Endothelial cell of umbilical vein (primary cell): ENCODE measurements around the gene MED25. TPM values are rescaled to one million over a fixed set of nuclear protein-coding genes. Genes with fewer than 3 reads are reported as not detected.
A peak's percentile ranks its signal among the peaks of the same experiment; 100 is the strongest.

Experiments
- BruUV-seq: library from RNA; stranded (reverse); fragments of 400-500 nt; replicated peaks from 2 replicates; lab custom pipeline; 2021; lab: Mats Ljungman, UMichigan
- CTCF ChIA-PET: fragments of 300-600, 350-600 bp; sonication (Branson Sonifier 250); formaldehyde crosslinking; loops from one replicate; lab custom pipeline; 2021; ENCODE audit warnings: antibody characterized with exemption, inconsistent platforms; lab: Charles Lee
- POLR2A ChIA-PET: fragments of 300-600, 350-600 bp; sonication (Branson Sonifier 250); formaldehyde crosslinking; loops from one replicate; lab custom pipeline; 2021; ENCODE audit warnings: antibody characterized with exemption, inconsistent platforms; lab: Charles Lee
- DNase-seq: peaks from one replicate; pipeline ENCODE4 v3.0.0-alpha.2; 2011; ENCODE audit warnings: low read depth, low spot score
- FAIRE-seq: peaks from 2 replicates; lab custom pipeline; 2011; peaks lifted over from hg19 to GRCh38; lab: Jason Lieb, UNC
- H2AFZ ChIP-seq: 2 replicates; pipeline ENCODE4 v1.6.0; 2012; ENCODE audit warnings: low read depth, low read length, control low read depth, inconsistent platforms
- H3K27ac ChIP-seq: 2 replicates; pipeline ENCODE4 v1.5.1; 2011; ENCODE audit warnings: low read depth, mild to moderate bottlenecking, control low read depth, low read length, moderate library complexity; ENCODE audit not compliant: insufficient read depth
- H3K27me3 ChIP-seq, 2 experiments: 2 replicates each; pipeline versions ENCODE4 v1.6.0 to v1.6.1; 2011; ENCODE audit warnings: low read length in 2 of 2, mixed read lengths in 1 of 2; ENCODE audit not compliant: control insufficient read depth in 2 of 2, insufficient read depth in 2 of 2
- H3K36me3 ChIP-seq, 2 experiments: 2 replicates in 1 of 2; 3 replicates in 1 of 2; pipeline ENCODE4 v1.5.1; 2011; ENCODE audit warnings: low read length in 2 of 2, mild to moderate bottlenecking in 1 of 2, moderate library complexity in 1 of 2; ENCODE audit not compliant: control insufficient read depth in 2 of 2, insufficient read depth in 2 of 2; ENCODE audit errors: extremely low read depth in 1 of 2
- H3K4me1 ChIP-seq: 3 replicates; pipeline ENCODE4 v1.5.1; 2011; ENCODE audit warnings: mild to moderate bottlenecking, low read length; ENCODE audit not compliant: control insufficient read depth, insufficient read depth; ENCODE audit errors: extremely low read depth
- H3K4me2 ChIP-seq: 2 replicates; pipeline ENCODE4 v1.6.1; 2011; ENCODE audit warnings: low read length, control low read depth, mixed read lengths; ENCODE audit not compliant: insufficient read depth
- H3K4me3 ChIP-seq, 3 experiments: fragments of 200-600 bp in 1 of 3; sonication (generic), shearing (Covaris generic) in 1 of 3; replicated peaks in 1 of 3; 2 replicates each; pipeline ENCODE4 v1.5.1; 2011 to 2016; ENCODE audit warnings: control low read depth in 3 of 3, low read length in 3 of 3, mild to moderate bottlenecking in 2 of 3, inconsistent platforms in 1 of 3, low read depth in 1 of 3, moderate library complexity in 1 of 3; ENCODE audit not compliant: insufficient read depth in 1 of 3
- H3K79me2 ChIP-seq: 2 replicates; pipeline ENCODE4 v1.6.0; 2012; ENCODE audit warnings: low read length, inconsistent platforms; ENCODE audit not compliant: control insufficient read depth, insufficient read depth
- H3K9ac ChIP-seq: replicated peaks from 2 replicates; pipeline ENCODE3; 2011; ENCODE audit warnings: low read length, control low read depth; ENCODE audit not compliant: insufficient read depth; ENCODE audit errors: extremely low read depth
- H3K9me1 ChIP-seq: replicated peaks from 3 replicates; pipeline ENCODE4 v1.6.0; 2011; ENCODE audit warnings: mild to moderate bottlenecking, low read length; ENCODE audit not compliant: control insufficient read depth, insufficient read depth; ENCODE audit errors: extremely low read depth
- H3K9me3 ChIP-seq: replicated peaks from 2 replicates; pipeline ENCODE4 v1.5.1; 2012; ENCODE audit warnings: low read length, inconsistent platforms; ENCODE audit not compliant: control insufficient read depth, insufficient read depth
- H4K20me1 ChIP-seq: replicated peaks from 2 replicates; pipeline ENCODE3; 2011; ENCODE audit warnings: mild to moderate bottlenecking, low read length; ENCODE audit not compliant: control insufficient read depth, insufficient read depth; ENCODE audit errors: extremely low read depth
- FOS ChIP-seq: IDR thresholded peaks from 2 replicates; pipeline ENCODE4 v1.6.1; 2011; ENCODE audit warnings: mild to moderate bottlenecking, low read length, moderate library complexity, borderline replicate concordance; ENCODE audit not compliant: insufficient read depth
- GATA2 ChIP-seq: IDR thresholded peaks from 2 replicates; pipeline ENCODE4 v1.7.0; 2011; ENCODE audit warnings: low read depth, mild to moderate bottlenecking, moderate library complexity, mixed read lengths, low read length; ENCODE audit not compliant: insufficient read length, insufficient read depth
- MYC ChIP-seq: IDR thresholded peaks from one replicate; pipeline ENCODE4 v1.6.1; 2011; ENCODE audit warnings: mild to moderate bottlenecking, low read depth, low read length
- POLR2A ChIP-seq: IDR thresholded peaks from 2 replicates; pipeline ENCODE4 v1.6.1; 2012; ENCODE audit warnings: low read depth, mild to moderate bottlenecking, control low read depth, low read length
- dilution Hi-C: fragments of 300-500 bp; cut with MboI; formaldehyde crosslinking; loops from one replicate; pipeline ENCODE4 v1.15.0; 2019; ENCODE audit warnings: low sequenced_read_pairs; ENCODE audit not compliant: extremely low pct_ligation_motif_present
- intact Hi-C: fragments of 100-400 bp; cut with micrococcal nuclease; formaldehyde crosslinking; loops from one replicate; pipeline ENCODE4 v1.10.0; 2022
- polyA plus RNA-seq, 4 experiments: library from polyadenylated mRNA; depleted of rRNA in 3 of 4; stranded (reverse) in 3 of 4; unstranded in 1 of 4; fragments of >200 nt; gene quantifications; 2 replicates each; pipeline versions ENCODE4 v1.2.1 to v1.2.3, GENCODE V29; 2011 to 2012; ENCODE audit warnings: missing spikeins in 1 of 4
- total RNA-seq: library from RNA; stranded (reverse); gene quantifications from 2 replicates; pipeline ENCODE4 v1.2.3, GENCODE V29; 2021
- TF ChIP-seq, protein P1 (sequence below): IDR thresholded peaks from 2 replicates; pipeline ENCODE4 v1.6.1; 2011; ENCODE audit not compliant: insufficient read depth, insufficient read length

Gene MED25
- total and polyA plus RNA-seq, 2 donors (not counting 3 experiments of a cell fraction or from before 2014, with no cell fraction given) = 31.7 to 62.9 TPM

DNA sequence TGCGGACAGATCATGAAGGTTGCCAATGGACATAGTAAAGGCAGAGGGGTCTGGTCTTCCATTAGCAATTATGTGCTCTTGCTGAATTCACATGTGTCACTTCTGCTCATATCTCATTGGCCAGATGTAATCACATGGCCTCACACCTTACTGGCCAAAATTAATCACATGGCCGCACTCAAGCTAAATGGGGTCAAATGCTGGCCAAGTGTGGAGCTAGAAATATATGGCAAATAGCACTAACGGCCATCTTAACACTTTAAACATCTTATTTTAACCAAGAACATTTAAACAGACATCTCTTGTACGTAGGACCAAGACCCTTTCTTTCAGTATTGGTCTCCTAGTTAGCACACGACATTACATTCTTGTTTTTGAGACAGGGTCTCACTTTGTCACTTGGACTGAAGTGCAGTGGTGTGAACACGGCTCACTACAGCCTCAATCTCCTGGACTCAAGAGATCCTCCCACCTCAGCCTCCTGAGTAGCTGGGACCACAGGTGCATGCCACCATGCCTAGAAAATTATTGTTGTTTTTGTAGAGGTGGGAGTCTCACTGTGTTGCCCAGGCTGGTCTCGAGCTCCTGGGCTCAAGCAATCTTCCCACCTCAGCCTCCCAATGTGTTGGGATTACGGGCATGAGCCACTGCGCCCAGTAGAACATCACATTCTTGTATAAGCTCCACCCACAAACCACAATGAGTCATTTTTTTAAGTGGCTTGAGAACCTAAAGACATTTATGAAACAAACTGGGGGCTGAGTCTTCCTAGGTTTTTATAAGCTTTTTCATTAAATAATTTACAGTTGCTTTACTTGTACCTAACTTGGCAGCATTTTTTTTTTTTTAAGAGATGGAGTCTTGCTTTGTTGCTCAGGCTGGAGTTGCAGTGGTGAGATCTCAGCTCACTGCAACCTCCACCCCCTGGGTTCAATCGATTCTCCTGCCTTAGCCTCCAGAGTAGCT, 29.9 kb downstream of the MED25 start:
- Histone ChIP-seq H3K4me3 (no peak overlapping the region), H3K9me1 (no peaks in the 10 kb centered on the region), H3K27ac (no peak overlapping the region), H3K9ac (no peak overlapping the region), H2AFZ (no peak overlapping the region), H4K20me1 (no peaks in the 10 kb centered on the region), H3K4me2 (no peak overlapping the region), H3K9me3 (no peaks in the 10 kb centered on the region), H3K36me3 (no peaks in the 10 kb centered on the region), H3K27me3 (no peaks in the 10 kb centered on the region), H3K79me2 (peaks cover 13% of the 10 kb centered on the region), H3K4me1 (peaks cover 19% of the 10 kb centered on the region)
- BruUV-seq = no TSS peak
- ChIA-PET CTCF (interaction anchor here (0.8 to 1.5 kb wide), 2 partner anchors 35 to 43 kb away, joined by 3 to 5 read pairs; partner anchors contain the start of gene FUZ), POLR2A (no interaction called here)
- DNase-seq = no peak
- intact Hi-C loops = no loop called here
- dilution Hi-C loops = no loop called here
- FAIRE-seq = peak; percentile 50
- TF ChIP-seq, protein P1, sequence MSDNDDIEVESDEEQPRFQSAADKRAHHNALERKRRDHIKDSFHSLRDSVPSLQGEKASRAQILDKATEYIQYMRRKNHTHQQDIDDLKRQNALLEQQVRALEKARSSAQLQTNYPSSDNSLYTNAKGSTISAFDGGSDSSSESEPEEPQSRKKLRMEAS = peak; percentile 34
- TF ChIP-seq GATA2 (no peak), FOS (peak; percentile 41), POLR2A (no peak), MYC (no peak)

DNA sequence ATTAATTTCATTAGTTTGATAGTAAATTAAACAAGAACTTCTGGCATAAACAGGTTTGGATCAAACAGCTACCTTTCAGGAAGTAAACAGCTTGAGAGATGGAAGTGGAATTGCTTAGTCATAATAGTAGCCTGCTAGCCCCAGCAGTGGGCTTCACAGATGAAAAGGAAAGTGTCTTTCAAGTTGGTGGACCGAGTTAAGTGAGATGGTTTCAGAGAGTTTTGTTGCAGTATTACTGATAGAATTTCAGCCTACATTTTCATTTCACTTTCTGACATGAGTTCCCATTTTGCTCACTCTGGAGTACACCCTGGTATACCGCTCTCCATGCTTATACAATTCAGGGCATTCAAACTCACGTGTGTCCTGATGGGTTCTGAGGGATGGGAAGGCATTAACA, 30.8 kb downstream of the MED25 start:
- Histone ChIP-seq H3K27ac (no peak overlapping the region), H3K36me3 (no peaks in the 10 kb centered on the region), H4K20me1 (no peaks in the 10 kb centered on the region), H3K9me3 (no peaks in the 10 kb centered on the region), H3K4me1 (peaks cover 24% of the 10 kb centered on the region), H3K4me2 (no peak overlapping the region), H2AFZ (no peak overlapping the region), H3K9ac (no peak overlapping the region), H3K9me1 (no peaks in the 10 kb centered on the region), H3K79me2 (peaks cover 21% of the 10 kb centered on the region), H3K4me3 (no peak overlapping the region), H3K27me3 (no peaks in the 10 kb centered on the region)
- POLR2A ChIA-PET = no interaction called here
- DNase-seq (no peak), FAIRE-seq (no peak)
- no TSS peak for BruUV-seq
- CTCF ChIA-PET = interaction anchor here (0.8 to 1.5 kb wide), 2 partner anchors 35 to 44 kb away, joined by 3 to 5 read pairs; partner anchors contain the start of gene FUZ
- intact Hi-C loops (no loop called here), dilution Hi-C loops (no loop called here)
- TF ChIP-seq POLR2A (no peak), FOS (no peak)
